Measurements from ENCODE around the gene FBXL16.

FBXL16 gene

GRCh38 chr16:686459-687260 is 18.9 kb downstream of the FBXL16 start:
- DNase-seq = no peak

GRCh38 chr16:685967-686366 is 19.6 kb downstream of the FBXL16 start:
- DNase-seq = no peak

GRCh38 chr16:684961-685696 is 20.5 kb downstream of the FBXL16 start:
- peak; percentile 52 for DNase-seq

DNA sequence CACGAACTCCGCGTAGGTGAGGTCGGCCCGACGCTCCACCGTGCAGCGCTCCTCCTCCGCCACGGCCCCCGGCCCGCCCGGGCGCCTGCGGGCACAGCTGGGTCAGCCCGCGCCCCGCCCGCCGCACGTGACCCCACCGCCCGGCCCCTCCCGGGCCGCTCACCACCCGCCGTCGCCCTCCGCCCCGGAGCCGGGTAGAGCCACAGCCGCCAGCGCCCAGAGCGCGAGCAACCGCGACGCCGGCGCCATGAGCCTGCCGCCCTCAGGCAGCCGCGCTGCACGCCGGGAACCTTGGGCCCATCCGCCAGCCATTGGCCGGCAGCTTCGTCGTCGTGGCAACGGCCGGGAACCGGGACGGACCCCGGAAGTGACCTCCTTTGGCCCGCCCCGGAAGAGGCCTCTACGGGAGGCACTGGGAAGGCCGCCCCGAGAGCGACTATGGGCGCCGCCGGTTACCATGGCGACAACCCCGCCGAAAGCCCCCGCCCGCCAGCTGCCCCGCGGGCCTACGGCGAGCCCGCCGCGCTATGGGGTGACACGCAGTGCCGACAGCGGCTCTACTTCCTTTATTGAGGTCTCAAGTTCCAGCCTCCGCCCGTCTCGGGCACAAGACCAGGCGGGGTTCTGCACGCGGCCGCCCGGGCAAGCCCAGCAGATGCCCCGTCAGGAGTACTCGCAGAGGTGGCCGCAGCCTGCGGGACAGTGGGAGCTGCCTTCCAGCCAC is 21.4 kb downstream of the FBXL16 start, which contains the start of gene JMJD8:
JMJD8 (minus strand) TSS at position 264 of the 724 bp plus-strand sequence; CDS start at position 249, 15 bp downstream.
- peak; percentile 96 for DNase-seq

DNA sequence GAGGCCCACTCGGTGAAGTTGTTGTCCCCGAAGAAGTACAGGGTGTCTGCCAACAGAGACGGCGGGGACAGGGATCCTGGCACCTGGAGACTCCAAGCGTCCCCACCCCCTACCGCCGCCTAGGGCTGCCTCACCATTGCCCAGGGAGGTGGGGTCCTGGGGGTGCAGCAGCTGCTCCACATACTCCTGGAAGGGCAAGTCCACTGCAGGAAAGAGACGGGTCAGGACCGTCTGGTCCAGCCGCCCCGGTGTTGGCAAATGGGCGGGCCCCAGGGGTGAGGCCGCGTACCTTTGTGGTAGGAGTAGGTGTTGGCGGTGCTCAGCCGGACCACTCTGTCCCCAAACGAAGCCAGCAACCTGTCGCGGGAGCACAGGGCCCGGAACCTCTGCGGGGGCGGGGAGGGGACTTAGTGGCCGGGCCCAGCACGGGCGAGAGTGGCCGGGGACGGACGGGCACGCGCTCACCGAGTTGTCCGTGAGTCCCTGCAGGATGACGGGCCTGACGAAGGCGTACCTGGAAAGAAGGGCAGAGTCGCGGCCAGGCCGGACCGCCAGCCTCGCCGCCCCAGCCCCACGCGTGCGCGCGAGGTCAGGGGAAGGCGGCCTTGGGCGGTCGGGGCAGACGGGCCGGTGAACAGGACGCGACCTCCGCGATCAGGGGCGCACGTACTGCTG is 22.1 kb downstream of the FBXL16 start:
- DNase-seq = no peak

DNA sequence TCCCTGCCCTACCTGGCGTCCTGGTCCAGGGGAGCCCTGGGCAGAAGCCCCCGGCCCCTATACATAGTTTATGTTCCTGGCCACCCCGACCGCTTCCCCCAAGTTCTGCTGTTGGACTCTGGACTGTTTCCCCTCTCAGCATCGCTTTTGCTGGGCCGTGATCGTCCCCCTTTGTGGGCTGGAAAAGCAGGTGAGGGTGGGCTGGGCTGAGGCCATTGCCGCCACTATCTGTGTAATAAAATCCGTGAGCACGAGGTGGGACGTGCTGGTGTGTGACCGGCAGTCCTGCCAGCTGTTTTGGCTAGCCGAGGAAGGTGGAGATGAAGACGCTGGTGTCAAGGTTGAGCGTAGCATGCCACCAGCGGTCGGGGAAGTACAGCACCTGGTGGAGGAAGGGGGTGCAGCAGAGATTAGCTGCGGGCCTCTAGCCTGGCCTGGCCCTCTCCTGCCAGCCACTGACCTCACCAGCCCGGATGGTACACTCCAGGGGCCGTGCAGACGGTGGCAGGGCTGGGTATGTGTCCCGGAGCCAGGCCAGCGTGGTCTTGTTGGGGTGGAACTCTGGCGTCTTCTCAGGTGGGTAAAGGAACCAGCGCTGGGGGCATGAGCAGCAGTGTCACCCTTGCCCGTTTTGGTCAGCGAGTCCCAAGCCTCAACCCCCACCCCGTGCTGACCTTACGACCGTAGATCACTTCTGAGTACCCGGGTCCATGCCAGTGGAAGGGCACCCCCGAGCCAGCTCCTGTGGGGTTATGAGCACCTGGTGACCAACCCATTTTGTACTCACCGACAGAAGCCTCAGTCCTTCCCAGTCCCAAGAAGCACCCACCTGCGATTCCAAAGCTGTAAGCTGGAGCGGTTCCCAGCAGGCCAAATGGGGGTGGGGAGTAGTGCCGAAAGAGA is 22.9 kb downstream of the FBXL16 start:
- no peak for DNase-seq

GRCh38 chr16:681746-682427 is 23.7 kb downstream of the FBXL16 start:
- no peak for DNase-seq

DNA sequence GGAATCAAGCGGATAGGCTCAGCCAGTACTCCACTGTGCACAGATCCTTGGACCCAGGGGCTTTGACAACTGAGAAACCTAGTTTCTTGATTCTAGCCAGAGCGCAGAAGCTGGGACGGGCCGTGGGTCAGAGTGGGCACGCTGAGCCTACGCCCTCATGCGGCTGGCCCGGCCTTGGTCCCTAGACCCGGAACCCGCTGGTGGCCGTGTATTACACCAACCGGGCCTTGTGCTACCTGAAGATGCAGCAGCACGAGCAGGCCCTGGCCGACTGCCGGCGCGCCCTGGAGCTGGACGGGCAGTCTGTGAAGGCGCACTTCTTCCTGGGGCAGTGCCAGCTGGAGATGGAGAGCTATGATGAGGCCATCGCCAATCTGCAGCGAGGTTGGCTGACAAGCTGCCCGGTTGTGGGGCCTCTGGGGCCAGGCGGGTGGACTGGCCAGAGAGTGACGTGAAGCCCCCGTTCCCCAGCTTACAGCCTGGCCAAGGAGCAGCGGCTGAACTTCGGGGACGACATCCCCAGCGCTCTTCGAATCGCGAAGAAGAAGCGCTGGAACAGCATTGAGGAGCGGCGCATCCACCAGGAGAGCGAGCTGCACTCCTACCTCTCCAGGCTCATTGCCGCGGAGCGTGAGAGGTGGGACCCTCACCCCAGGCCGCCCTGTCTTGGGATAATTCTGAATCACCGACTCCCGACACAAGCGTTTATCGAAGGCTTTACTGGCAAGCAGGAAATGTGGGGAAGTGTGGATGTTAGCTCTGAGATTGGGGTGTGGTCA is 24.4 kb downstream of the FBXL16 start:
- DNase-seq = no peak

GRCh38 chr16:680625-680945 is 25.0 kb downstream of the FBXL16 start:
- DNase-seq = no peak

- peak; percentile 88 for DNase-seq
Observed at GRCh38 chr16:679814-680624, 25.6 kb downstream of the FBXL16 start, which contains the start of gene STUB1. Gene STUB1 (plus strand): TSS chr16:680410. CDS start chr16:680526, 116 bp downstream.

DNA sequence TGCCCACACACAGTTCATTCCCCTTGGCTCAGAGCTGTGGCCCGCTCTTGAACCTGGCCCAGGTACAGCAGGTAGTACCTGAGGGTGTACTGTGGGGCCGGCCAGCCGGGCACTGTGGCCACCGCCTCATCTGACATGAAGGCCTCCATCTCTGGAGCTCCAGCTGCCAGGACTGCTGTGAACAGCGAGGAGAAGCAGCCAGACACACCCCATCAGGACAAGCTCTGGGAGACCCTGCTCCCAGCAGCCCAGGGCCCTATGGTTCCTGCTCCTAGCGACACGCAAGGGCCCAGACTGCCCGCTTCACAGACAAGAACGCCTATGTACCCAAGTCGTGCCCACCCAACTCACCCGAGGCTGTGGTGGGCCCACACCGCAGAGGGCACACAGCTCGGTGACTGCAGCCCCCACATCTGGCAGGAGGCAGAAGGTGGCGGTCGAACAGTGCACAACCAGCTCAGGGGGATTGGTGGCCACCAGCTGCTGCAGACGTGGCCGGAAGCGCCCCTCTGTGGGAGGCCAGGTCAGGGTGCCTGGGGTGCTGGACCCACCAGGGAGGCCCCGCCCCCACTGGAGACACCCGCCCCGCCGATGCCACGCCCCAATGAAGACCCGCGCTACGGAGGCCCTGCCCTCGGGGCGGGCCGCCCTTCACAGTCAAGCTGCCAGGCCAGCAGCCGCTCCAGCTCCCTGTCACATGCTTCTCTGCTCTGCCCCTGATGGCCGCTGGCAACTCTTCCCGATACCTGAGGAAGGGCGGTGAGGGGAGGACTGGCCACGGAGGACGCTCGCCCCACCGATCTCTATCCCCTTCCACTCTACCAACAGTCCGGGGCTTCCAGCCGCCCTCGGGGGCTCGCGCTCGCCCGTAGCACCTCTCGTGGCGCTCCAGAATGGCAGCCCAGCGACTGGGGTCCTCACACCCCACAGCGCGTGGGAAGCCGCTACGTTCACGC is 26.5 kb downstream of the FBXL16 start:
- DNase-seq = peak; percentile 77

- no peak for DNase-seq
Observed at GRCh38 chr16:678209-678857, 27.3 kb downstream of the FBXL16 start.

DNA sequence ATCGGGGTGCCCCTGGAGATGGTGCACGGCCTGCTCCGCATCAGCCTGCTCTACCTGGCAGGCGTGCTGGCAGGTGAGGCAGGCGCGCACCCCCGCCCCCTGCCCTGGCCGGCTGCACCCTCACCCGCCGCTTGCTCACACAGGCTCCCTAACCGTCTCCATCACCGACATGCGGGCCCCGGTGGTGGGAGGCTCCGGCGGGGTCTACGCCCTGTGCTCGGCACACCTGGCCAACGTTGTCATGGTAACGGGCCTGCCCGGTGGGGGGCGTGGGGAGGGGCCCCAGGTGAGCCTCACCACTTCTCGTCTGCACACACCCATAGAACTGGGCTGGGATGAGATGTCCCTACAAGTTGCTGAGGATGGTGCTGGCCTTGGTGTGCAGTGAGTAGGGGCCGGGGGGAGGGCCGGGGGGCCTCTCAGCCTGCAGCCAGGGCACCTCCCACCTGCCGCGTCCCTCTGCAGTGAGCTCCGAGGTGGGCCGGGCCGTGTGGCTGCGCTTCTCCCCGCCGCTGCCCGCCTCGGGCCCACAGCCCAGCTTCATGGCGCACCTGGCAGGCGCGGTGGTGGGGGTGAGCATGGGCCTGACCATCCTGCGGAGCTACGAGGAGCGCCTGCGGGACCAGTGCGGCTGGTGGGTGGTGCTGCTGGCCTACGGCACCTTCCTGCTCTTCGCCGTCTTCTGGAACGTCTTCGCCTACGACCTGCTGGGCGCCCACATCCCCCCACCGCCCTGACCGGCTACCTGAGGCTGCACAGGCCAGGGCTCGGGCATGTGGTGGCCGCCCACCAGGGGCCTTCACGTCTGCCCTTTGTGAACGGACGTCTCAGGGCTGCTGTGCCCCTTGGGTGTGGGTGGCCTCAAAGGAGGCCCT is 28.0 kb downstream of the FBXL16 start:
- no peak for DNase-seq

GRCh38 chr16:676913-677312 is 28.7 kb downstream of the FBXL16 start:
- DNase-seq = no peak

DNA sequence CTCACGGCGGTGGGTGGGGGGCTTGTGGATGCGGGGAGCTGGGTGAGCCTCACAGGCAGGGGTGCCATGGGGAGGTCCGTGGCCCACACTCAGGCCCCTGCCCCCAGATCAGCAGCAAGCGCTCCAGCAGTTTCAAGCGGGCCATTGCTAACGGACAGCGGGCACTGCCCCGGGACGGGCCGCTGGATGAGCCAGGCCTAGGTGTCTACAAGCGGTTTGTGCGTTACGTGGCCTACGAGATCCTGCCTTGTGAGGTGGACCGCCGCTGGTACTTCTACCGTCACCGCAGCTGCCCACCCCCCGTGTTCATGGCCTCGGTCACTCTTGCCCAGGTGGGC is 29.1 kb downstream of the FBXL16 start:
- DNase-seq = no peak

GRCh38 chr16:675884-676564 is 29.6 kb downstream of the FBXL16 start:
- no peak for DNase-seq
